Measurements from ENCODE around the gene STEAP3.

The STEAP3 gene

DNA sequence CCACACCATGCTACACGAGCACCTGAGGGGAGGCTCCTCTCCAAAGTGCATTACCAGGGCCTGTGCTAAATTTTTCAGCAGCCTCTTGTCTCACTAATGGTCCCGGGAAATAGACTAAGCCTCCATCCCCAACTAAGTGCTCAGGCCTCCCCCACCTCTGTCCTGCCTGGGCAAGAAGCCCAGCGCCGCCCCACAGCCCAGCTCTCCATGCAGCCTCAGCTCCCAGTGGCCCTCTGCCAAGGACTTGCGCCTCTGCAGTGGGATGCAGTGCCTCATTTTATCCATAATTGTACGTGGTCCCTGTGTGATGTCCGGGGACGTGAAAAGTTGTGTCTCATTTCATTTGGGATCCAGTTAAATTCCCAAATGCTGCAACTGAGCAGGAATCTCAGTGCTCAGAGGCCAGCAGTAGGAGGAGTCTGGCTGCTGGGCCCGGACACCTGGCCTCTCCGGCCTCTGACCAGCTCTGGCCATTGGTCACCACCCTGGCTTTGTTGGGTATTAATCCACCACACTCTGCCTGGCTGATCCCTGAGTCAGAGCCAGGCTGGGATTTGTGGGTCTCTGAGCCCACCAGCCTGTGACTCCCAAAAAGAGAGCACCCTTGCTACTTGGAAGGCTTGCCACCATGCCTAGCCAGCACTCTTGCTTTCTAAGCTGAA lies 11.4 kb upstream of the STEAP3 start:
- Histone ChIP-seq H3K27me3 (ENCODE audit: control insufficient read depth in 2 of 2, insufficient read depth in 2 of 2, low read length in 2 of 2) (no peaks in the 10 kb centered on the region), H3K36me3 (ENCODE audit: control insufficient read depth in 2 of 2, insufficient read depth in 2 of 2, low read length in 2 of 2) (no peaks in the 10 kb centered on the region), H3K9me3 (ENCODE audit: control insufficient read depth in 2 of 2, low read length in 2 of 2) (no peaks in the 10 kb centered on the region), H3K9ac (ENCODE audit: low read depth in 1 of 2, low read length in 2 of 2) (no peak overlapping the region), H3K27ac (ENCODE audit: low read depth in 2 of 2, low read length in 2 of 2) (no peak overlapping the region), H3K4me3 (ENCODE audit: low read length in 2 of 2) (no peak overlapping the region), H3K4me1 (ENCODE audit: control insufficient read depth in 2 of 2, insufficient read depth in 2 of 2, low read length in 2 of 2) (no peaks in the 10 kb centered on the region)

DNA sequence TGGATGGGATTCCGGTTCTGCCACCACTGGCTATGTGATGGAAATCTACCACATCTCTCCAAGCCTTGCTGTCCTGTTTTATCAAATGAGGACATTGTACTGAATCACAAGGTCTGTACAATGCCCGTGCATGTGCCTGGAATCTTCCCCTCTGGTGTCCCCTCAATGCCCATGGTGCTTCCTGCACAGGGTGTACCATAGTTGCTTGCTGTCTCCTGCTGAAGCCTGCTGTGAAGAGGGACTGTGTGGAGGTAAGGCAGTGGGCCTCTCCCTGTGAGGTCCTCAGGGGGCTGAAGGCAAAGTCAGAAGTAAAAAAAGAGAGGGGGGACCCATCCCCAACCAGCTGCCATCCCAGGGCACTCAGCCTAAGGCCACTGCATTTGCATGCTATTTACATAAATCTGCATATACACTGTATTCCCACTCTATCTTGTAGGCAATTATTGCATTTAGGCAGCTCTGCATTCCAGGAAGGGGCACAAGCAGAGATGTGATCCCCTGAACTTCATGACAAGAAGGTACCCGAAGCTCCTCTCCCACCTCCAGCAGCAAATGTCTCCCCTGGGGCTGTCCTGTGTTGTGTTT lies 9.1 kb upstream of the STEAP3 start:
- Histone ChIP-seq H3K27me3 (ENCODE audit: control insufficient read depth in 2 of 2, insufficient read depth in 2 of 2, low read length in 2 of 2) (no peaks in the 10 kb centered on the region), H3K27ac (ENCODE audit: low read depth in 2 of 2, low read length in 2 of 2) (no peak overlapping the region), H3K9ac (ENCODE audit: low read depth in 1 of 2, low read length in 2 of 2) (no peak overlapping the region), H3K9me3 (ENCODE audit: control insufficient read depth in 2 of 2, low read length in 2 of 2) (no peaks in the 10 kb centered on the region), H3K36me3 (ENCODE audit: control insufficient read depth in 2 of 2, insufficient read depth in 2 of 2, low read length in 2 of 2) (no peaks in the 10 kb centered on the region), H3K4me3 (ENCODE audit: low read length in 2 of 2) (no peak overlapping the region), H3K4me1 (ENCODE audit: control insufficient read depth in 2 of 2, insufficient read depth in 2 of 2, low read length in 2 of 2) (no peaks in the 10 kb centered on the region)

DNA sequence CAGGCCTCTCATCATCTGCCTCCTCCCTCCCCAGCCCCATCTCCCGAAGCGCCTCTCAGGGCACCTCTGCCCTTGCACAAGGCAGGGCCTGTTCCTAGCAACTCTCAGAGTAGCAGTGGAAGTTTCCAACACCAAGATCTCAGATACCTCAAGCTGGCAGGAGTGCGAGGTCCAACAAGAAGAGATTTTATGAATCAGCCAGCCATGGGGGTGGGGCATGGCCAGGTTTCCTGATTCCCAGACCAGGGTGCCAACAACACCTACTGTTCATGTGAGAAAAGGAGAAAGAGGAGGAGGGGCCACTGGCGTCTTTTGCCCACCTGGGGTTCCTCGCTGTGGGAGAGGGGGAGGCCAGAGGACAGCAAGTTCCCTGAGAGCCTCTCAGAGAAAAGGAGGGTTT lies 6.6 kb upstream of the STEAP3 start:
- Histone ChIP-seq H3K4me1 (ENCODE audit: control insufficient read depth in 2 of 2, insufficient read depth in 2 of 2, low read length in 2 of 2) (no peaks in the 10 kb centered on the region), H3K27me3 (ENCODE audit: control insufficient read depth in 2 of 2, insufficient read depth in 2 of 2, low read length in 2 of 2) (no peaks in the 10 kb centered on the region), H3K9me3 (ENCODE audit: control insufficient read depth in 2 of 2, low read length in 2 of 2) (no peaks in the 10 kb centered on the region), H3K27ac (ENCODE audit: low read depth in 2 of 2, low read length in 2 of 2) (no peak overlapping the region), H3K4me3 (ENCODE audit: low read length in 2 of 2) (no peak overlapping the region), H3K36me3 (ENCODE audit: control insufficient read depth in 2 of 2, insufficient read depth in 2 of 2, low read length in 2 of 2) (no peaks in the 10 kb centered on the region), H3K9ac (ENCODE audit: low read depth in 1 of 2, low read length in 2 of 2) (no peak overlapping the region)

DNA sequence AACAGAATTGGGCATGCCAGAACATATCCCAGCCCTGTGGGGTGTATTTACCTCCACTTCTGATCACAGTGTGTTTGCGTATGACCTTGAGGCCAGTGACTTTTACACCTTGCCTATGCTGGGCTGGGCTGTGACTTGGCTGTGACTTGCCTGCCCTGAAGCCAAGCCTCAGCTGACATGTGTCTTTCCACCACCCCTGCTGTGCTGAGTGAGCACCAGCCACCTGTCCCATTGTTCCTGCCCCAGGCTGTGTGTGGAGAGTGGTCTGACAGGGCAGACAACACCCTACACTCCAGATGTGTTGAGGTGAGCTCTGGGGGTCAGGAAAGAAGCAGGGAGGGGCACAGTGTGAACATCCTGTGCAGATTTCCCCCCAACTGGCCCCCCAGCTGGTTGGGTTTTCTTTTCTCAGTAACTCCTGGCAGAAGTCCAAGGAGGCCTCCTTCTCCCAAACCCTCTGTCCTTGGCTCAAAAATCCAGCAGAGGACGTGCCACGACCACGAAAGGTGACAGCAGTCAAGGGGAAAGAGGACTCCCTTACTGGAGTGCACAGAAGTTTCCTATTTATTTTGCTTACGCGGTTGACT lies 5.1 kb upstream of the STEAP3 start:
- Histone ChIP-seq H3K9ac (ENCODE audit: low read depth in 1 of 2, low read length in 2 of 2) (no peak overlapping the region), H3K27me3 (ENCODE audit: control insufficient read depth in 2 of 2, insufficient read depth in 2 of 2, low read length in 2 of 2) (no peaks in the 10 kb centered on the region), H3K27ac (ENCODE audit: low read depth in 2 of 2, low read length in 2 of 2) (no peak overlapping the region), H3K4me1 (ENCODE audit: control insufficient read depth in 2 of 2, insufficient read depth in 2 of 2, low read length in 2 of 2) (no peaks in the 10 kb centered on the region), H3K4me3 (ENCODE audit: low read length in 2 of 2) (no peak overlapping the region), H3K9me3 (ENCODE audit: control insufficient read depth in 2 of 2, low read length in 2 of 2) (no peaks in the 10 kb centered on the region), H3K36me3 (ENCODE audit: control insufficient read depth in 2 of 2, insufficient read depth in 2 of 2, low read length in 2 of 2) (no peaks in the 10 kb centered on the region)

DNA sequence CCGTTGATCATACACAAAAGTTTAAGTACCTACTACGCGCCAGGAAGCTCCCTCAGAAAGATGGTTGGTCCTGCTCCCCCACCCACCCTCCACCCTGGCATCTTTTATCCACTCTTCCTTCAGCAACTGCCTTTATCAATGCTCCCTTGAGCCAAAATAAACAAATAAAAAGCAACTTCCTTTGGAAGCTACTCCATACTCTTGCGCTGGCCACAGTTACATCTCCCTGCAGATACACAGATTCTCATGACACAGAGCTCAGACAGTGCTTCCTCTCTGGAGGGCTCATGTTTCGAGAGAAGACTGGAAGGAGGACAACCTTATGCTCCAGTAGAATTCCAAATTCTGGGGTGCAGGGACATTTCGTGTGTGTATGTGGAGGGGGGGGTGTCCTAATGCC lies 3.8 kb upstream of the STEAP3 start:
- H3K9ac ChIP-seq (ENCODE audit: low read depth in 1 of 2, low read length in 2 of 2) = no peak overlapping the region
- no peaks in the 10 kb centered on the region for H3K9me3 ChIP-seq (ENCODE audit: control insufficient read depth in 2 of 2, low read length in 2 of 2)
- no peak overlapping the region for H3K27ac ChIP-seq (ENCODE audit: low read depth in 2 of 2, low read length in 2 of 2)
- H3K27me3 ChIP-seq (ENCODE audit: control insufficient read depth in 2 of 2, insufficient read depth in 2 of 2, low read length in 2 of 2) = no peaks in the 10 kb centered on the region
- H3K36me3 ChIP-seq (ENCODE audit: control insufficient read depth in 2 of 2, insufficient read depth in 2 of 2, low read length in 2 of 2) = no peaks in the 10 kb centered on the region
- H3K4me1 ChIP-seq (ENCODE audit: control insufficient read depth in 2 of 2, insufficient read depth in 2 of 2, low read length in 2 of 2) = peaks cover 0 to 11% of the 10 kb centered on the region in 2 donors
- no peak overlapping the region for H3K4me3 ChIP-seq (ENCODE audit: low read length in 2 of 2)

DNA sequence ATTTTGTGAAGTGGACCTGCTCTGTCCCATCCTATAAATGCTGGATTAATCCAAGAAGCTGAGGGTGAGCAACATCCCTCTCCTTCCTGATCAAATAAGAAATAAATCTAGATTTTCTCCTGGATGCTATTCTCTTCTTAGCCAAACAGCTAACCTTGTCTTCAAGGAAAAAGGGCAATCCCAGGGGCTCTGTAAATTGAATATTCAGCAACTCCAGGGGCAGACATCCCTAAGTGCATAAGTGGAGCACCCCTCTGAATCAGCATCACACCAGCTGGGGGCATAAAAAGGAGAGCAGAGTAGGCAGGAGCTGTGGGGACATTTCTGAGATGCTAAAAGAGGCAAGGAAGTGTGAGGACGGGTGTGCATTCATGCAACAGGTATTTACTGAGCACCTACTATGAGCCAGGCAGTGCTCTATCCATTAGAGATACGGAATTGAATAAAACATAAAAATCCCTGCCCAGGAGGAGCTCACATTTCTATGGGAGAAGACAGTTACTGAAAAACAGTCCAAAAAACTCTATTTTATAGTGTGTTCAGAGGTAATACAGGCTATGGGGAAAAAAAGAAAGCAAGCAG lies 2.8 kb upstream of the STEAP3 start:
- H3K36me3 ChIP-seq (ENCODE audit: control insufficient read depth in 2 of 2, insufficient read depth in 2 of 2, low read length in 2 of 2) = no peaks in the 10 kb centered on the region
- no peak overlapping the region for H3K27ac ChIP-seq (ENCODE audit: low read depth in 2 of 2, low read length in 2 of 2)
- H3K9me3 ChIP-seq (ENCODE audit: control insufficient read depth in 2 of 2, low read length in 2 of 2) = no peaks in the 10 kb centered on the region
- H3K4me3 ChIP-seq (ENCODE audit: low read length in 2 of 2) = no peak overlapping the region
- H3K9ac ChIP-seq (ENCODE audit: low read depth in 1 of 2, low read length in 2 of 2) = no peak overlapping the region
- no peaks in the 10 kb centered on the region for H3K27me3 ChIP-seq (ENCODE audit: control insufficient read depth in 2 of 2, insufficient read depth in 2 of 2, low read length in 2 of 2)
- H3K4me1 ChIP-seq (ENCODE audit: control insufficient read depth in 2 of 2, insufficient read depth in 2 of 2, low read length in 2 of 2) = peaks cover 3 to 16% of the 10 kb centered on the region in 2 donors

DNA sequence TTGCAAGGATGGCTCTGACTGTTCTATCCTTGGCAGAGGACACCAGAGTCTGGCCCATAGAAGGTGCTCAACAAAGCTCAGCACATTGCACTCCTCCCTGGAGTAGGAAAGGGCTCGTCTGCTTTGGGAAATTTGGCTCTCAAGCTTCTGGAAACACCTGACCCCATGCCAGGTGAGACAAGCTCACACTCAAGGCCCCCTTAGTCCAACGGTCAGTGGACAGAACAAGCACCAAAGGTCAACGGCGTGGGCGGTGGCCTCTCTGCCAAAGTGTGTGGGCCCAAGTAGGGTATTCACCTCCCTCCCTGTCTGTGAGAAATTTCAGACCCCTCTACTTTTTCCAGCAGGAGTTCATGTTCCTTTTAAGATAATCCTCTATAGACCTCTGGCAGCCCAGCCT lies 2.0 kb upstream of the STEAP3 start:
- peaks cover 3 to 16% of the 10 kb centered on the region in 2 donors for H3K4me1 ChIP-seq (ENCODE audit: control insufficient read depth in 2 of 2, insufficient read depth in 2 of 2, low read length in 2 of 2)
- no peak overlapping the region for H3K9ac ChIP-seq (ENCODE audit: low read depth in 1 of 2, low read length in 2 of 2)
- H3K36me3 ChIP-seq (ENCODE audit: control insufficient read depth in 2 of 2, insufficient read depth in 2 of 2, low read length in 2 of 2) = no peaks in the 10 kb centered on the region
- H3K4me3 ChIP-seq (ENCODE audit: low read length in 2 of 2) = no peak overlapping the region
- H3K27ac ChIP-seq (ENCODE audit: low read depth in 2 of 2, low read length in 2 of 2) = no peak overlapping the region
- H3K9me3 ChIP-seq (ENCODE audit: control insufficient read depth in 2 of 2, low read length in 2 of 2) = no peaks in the 10 kb centered on the region
- no peaks in the 10 kb centered on the region for H3K27me3 ChIP-seq (ENCODE audit: control insufficient read depth in 2 of 2, insufficient read depth in 2 of 2, low read length in 2 of 2)

DNA sequence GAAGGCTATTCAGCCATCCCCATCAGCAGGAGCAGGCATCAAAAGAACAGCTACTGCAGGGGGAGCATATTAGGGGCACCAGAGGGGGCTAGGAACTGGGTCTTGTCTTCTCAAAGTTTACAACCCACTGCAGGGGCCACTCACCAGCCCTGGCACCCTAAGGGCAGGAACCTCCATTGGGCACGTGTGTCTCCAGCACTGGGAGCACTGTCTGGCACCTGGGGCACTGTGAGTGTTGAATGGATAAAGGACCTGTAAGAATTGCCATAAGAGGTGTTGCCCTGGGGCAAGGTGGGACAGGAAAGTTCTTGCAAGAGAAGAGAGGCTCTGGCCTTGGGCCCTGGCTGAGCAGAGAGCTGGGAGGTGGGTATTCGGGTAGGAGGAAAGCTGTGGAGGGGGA lies 1.4 kb upstream of the STEAP3 start:
- no peaks in the 10 kb centered on the region for H3K27me3 ChIP-seq (ENCODE audit: control insufficient read depth in 2 of 2, insufficient read depth in 2 of 2, low read length in 2 of 2)
- H3K4me3 ChIP-seq (ENCODE audit: low read length in 2 of 2) = no peak overlapping the region
- no peaks in the 10 kb centered on the region for H3K36me3 ChIP-seq (ENCODE audit: control insufficient read depth in 2 of 2, insufficient read depth in 2 of 2, low read length in 2 of 2)
- H3K27ac ChIP-seq (ENCODE audit: low read depth in 2 of 2, low read length in 2 of 2) = no peak overlapping the region
- no peak overlapping the region for H3K9ac ChIP-seq (ENCODE audit: low read depth in 1 of 2, low read length in 2 of 2)
- peaks cover 3 to 16% of the 10 kb centered on the region in 2 donors for H3K4me1 ChIP-seq (ENCODE audit: control insufficient read depth in 2 of 2, insufficient read depth in 2 of 2, low read length in 2 of 2)
- no peaks in the 10 kb centered on the region for H3K9me3 ChIP-seq (ENCODE audit: control insufficient read depth in 2 of 2, low read length in 2 of 2)

DNA sequence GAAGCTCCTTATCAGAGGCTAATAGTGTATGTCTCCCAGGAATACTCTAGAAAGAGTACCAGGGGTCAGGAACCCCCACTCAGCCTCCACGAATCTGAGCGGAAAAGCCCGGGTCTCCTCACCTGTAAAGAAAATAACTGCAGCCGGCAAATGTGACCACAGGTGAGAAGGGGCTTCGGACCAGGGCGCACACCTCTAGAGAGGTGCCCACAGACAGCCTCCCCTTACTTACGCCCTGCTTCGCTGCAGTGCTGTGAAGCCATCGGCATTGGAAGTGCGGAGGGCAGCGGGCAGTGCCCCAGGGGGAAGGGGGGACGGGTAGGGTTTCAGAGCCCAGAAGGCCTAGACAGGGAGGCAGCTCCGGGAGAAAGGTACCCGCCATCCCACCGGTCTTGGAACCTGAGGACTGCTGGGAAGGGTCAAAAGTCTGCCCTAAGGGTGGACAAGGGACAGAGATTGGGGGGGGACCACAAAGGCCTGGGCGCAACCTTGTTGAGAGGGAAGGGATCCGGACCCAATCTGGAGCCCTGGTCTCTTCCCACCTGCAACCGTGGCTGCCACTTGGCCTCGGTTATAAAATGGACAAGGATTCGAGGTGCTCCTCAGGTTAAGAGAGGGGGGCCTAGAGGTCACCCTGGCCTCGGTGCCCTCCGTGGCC lies 642 bp upstream of the STEAP3 start:
- Histone ChIP-seq H3K27ac (ENCODE audit: low read depth in 2 of 2, low read length in 2 of 2) (no peak overlapping the region), H3K27me3 (ENCODE audit: control insufficient read depth in 2 of 2, insufficient read depth in 2 of 2, low read length in 2 of 2) (no peaks in the 10 kb centered on the region), H3K9ac (ENCODE audit: low read depth in 1 of 2, low read length in 2 of 2) (peak overlapping the region in 1 of 2 donors; percentile 74), H3K9me3 (ENCODE audit: control insufficient read depth in 2 of 2, low read length in 2 of 2) (no peaks in the 10 kb centered on the region), H3K4me1 (ENCODE audit: control insufficient read depth in 2 of 2, insufficient read depth in 2 of 2, low read length in 2 of 2) (peaks cover 3 to 16% of the 10 kb centered on the region in 2 donors), H3K36me3 (ENCODE audit: control insufficient read depth in 2 of 2, insufficient read depth in 2 of 2, low read length in 2 of 2) (no peaks in the 10 kb centered on the region), H3K4me3 (ENCODE audit: low read length in 2 of 2) (peak overlapping the region; percentile 60 to 68)
